Liver (tissue), 3 donors: ENCODE data around the gene ABCA8.

Experiments used
- EGR1 ChIP-seq, 2 donors: IDR thresholded peaks; 2 replicates each; pipeline ENCODE4 v1.6.1; 2016 to 2018; ENCODE audit warnings: antibody characterized with exemption in 2 of 2, low read depth in 2 of 2
- GABPA ChIP-seq, 2 donors: IDR thresholded peaks in 1 of 2; conservative IDR thresholded peaks in 1 of 2; 2 replicates each; pipeline ENCODE4 v1.6.1; 2016; ENCODE audit warnings: antibody characterized with exemption in 2 of 2, mild to moderate bottlenecking in 1 of 2, moderate library complexity in 1 of 2
- HNF4G ChIP-seq: IDR thresholded peaks from 2 replicates; pipeline ENCODE4 v1.6.1; 2016; ENCODE audit warnings: antibody characterized with exemption
- RAD21 ChIP-seq, 2 donors: IDR thresholded peaks; 2 replicates each; pipeline ENCODE4 v1.6.1; 2016; ENCODE audit warnings: antibody characterized with exemption in 2 of 2, mild to moderate bottlenecking in 2 of 2
- SP1 ChIP-seq: IDR thresholded peaks from 2 replicates; pipeline ENCODE4 v1.6.1; 2018; ENCODE audit warnings: antibody characterized with exemption, mild to moderate bottlenecking
- TAF1 ChIP-seq: conservative IDR thresholded peaks from 2 replicates; pipeline ENCODE4 v1.6.1; 2016; ENCODE audit warnings: antibody characterized with exemption, mild to moderate bottlenecking
- YY1 ChIP-seq: IDR thresholded peaks from 2 replicates; pipeline ENCODE4 v1.6.1; 2016; ENCODE audit warnings: antibody characterized with exemption, mild to moderate bottlenecking
- TF ChIP-seq, protein P1 (sequence below): fragments of 150-350 bp; IDR thresholded peaks from 2 replicates; pipeline ENCODE4 v1.5.1; 2017; ENCODE audit warnings: improper control_type of control experiment, low read depth, low read length; ENCODE audit not compliant: missing input control
- TF ChIP-seq, protein P2 (sequence below): IDR thresholded peaks from 2 replicates; pipeline ENCODE4 v1.6.1; 2016; ENCODE audit warnings: antibody characterized with exemption
- TF ChIP-seq, protein P3 (sequence below): IDR thresholded peaks from 2 replicates; pipeline ENCODE4 v1.6.1; 2016; ENCODE audit warnings: antibody characterized with exemption
- donor health status: healthy.
- donor health status: healthy.

DNA sequence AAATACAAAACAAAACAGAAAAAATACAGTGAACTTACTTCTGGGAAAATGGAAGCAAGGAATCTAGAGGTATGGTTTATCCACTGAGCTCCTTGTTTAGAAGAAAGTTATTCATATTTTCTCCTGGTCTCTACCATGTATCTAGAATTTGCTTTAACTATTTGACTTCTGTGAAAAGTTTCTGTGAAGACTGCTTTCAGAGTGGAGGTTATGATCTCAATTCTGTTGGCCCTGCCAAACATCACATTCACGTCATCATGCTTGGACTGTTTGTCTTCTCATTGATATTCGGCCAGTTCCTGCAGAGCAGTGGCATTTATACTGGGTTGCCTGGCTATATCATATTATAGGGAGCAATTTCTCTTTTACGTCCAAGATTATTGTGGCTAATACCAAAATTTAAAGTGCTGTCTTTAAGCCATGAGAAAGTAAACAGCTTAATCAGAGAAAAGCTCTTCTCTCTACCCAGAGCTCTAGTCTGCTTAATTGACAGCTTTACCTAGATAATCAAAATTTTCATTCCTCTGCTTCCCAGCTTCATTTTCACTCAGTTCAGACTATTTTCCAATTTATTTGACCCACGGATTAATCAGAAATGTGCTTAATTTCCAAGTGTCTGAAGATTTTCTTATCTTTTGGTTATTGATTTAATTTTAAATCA is at the start of gene ABCA8:
- TF ChIP-seq, protein P1, sequence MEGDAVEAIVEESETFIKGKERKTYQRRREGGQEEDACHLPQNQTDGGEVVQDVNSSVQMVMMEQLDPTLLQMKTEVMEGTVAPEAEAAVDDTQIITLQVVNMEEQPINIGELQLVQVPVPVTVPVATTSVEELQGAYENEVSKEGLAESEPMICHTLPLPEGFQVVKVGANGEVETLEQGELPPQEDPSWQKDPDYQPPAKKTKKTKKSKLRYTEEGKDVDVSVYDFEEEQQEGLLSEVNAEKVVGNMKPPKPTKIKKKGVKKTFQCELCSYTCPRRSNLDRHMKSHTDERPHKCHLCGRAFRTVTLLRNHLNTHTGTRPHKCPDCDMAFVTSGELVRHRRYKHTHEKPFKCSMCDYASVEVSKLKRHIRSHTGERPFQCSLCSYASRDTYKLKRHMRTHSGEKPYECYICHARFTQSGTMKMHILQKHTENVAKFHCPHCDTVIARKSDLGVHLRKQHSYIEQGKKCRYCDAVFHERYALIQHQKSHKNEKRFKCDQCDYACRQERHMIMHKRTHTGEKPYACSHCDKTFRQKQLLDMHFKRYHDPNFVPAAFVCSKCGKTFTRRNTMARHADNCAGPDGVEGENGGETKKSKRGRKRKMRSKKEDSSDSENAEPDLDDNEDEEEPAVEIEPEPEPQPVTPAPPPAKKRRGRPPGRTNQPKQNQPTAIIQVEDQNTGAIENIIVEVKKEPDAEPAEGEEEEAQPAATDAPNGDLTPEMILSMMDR: no peak
- TF ChIP-seq RAD21 (IDR thresholded peaks at IDR 0.05) (peak; percentile 38 to 55), GABPA (IDR thresholded peaks at IDR 0.05 in 1 of 2, conservative IDR thresholded peaks at IDR 0.05 in 1 of 2) (peak in 1 of 2 donors; percentile 18), SP1 (peak; percentile 48), HNF4G (no peak), TAF1 (peak; percentile 66), EGR1 (IDR thresholded peaks at IDR 0.05; ENCODE audit: low read depth in 2 of 2) (no peak), YY1 (peak; percentile 71)
- TF ChIP-seq, protein P2, sequence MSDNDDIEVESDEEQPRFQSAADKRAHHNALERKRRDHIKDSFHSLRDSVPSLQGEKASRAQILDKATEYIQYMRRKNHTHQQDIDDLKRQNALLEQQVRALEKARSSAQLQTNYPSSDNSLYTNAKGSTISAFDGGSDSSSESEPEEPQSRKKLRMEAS: no peak
- TF ChIP-seq, protein P3, sequence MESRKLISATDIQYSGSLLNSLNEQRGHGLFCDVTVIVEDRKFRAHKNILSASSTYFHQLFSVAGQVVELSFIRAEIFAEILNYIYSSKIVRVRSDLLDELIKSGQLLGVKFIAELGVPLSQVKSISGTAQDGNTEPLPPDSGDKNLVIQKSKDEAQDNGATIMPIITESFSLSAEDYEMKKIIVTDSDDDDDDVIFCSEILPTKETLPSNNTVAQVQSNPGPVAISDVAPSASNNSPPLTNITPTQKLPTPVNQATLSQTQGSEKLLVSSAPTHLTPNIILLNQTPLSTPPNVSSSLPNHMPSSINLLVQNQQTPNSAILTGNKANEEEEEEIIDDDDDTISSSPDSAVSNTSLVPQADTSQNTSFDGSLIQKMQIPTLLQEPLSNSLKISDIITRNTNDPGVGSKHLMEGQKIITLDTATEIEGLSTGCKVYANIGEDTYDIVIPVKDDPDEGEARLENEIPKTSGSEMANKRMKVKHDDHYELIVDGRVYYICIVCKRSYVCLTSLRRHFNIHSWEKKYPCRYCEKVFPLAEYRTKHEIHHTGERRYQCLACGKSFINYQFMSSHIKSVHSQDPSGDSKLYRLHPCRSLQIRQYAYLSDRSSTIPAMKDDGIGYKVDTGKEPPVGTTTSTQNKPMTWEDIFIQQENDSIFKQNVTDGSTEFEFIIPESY: peak; percentile 18
